K562 (cell line): ENCODE measurements around the gene ATXN7L2. TPM values are rescaled to one million over a fixed set of nuclear protein-coding genes. Genes with fewer than 3 reads are reported as not detected.

ENCODE experiments used
- CC2D1A ChIP-seq: fragments of 450-650 bp; IDR thresholded peaks from 2 replicates; pipeline ENCODE4 v1.6.1; 2017; ENCODE audit warnings: mild to moderate bottlenecking
- CGGBP1 ChIP-seq: fragments of 250-450 bp; sonication (Bioruptor Pico); IDR thresholded peaks from 2 replicates; pipeline ENCODE4 v1.9.0; 2021; ENCODE audit warnings: mild to moderate bottlenecking
- ETV1 ChIP-seq: fragments of 450-650 bp; conservative IDR thresholded peaks from 2 replicates; pipeline ENCODE4 v1.6.1; 2016; ENCODE audit warnings: missing genetic modification characterization, control low read depth, low read depth, missing compliant biosample characterization
- FOS ChIP-seq: IDR thresholded peaks from 3 replicates; pipeline ENCODE4 v1.6.1; 2011; ENCODE audit not compliant: insufficient read length; ENCODE audit errors: extremely low read depth
- FOXK1 ChIP-seq: sonication (generic); formaldehyde crosslinking; IDR thresholded peaks from 2 replicates; pipeline ENCODE4 v1.8.0; 2022; ENCODE audit warnings: missing genetic modification reagents, mild to moderate bottlenecking, borderline replicate concordance
- KLF6 ChIP-seq: fragments of 250-450 bp; sonication (Bioruptor Pico); IDR thresholded peaks from 2 replicates; pipeline ENCODE4 v1.4.0; 2020; ENCODE audit warnings: mild to moderate bottlenecking, moderate library complexity, borderline replicate concordance
- MBD2 ChIP-seq: sonication (generic); IDR thresholded peaks from 2 replicates; pipeline ENCODE4 v1.6.1; 2016; ENCODE audit warnings: low read depth, borderline replicate concordance
- NFATC3 ChIP-seq: fragments of 450-650 bp; IDR thresholded peaks from 2 replicates; pipeline ENCODE4 v1.6.1; 2017; ENCODE audit warnings: mild to moderate bottlenecking
- RBM25 ChIP-seq: fragments of 200-400 bp; formaldehyde crosslinking; IDR thresholded peaks from 2 replicates; pipeline ENCODE4 v1.6.1; 2018; ENCODE audit warnings: low read length, low read depth, moderate library complexity; ENCODE audit not compliant: severe bottlenecking
- U2AF2 ChIP-seq: fragments of 200-400 bp; formaldehyde crosslinking; optimal IDR thresholded peaks from 2 replicates; pipeline ENCODE3; 2017; ENCODE audit warnings: low read depth, mild to moderate bottlenecking, low read length
- ZNF140 ChIP-seq: fragments of 250-450 bp; sonication (Bioruptor Pico); IDR thresholded peaks from 2 replicates; pipeline ENCODE4 v1.8.0; 2021; ENCODE audit warnings: moderate library complexity, mild to moderate bottlenecking, inconsistent platforms
- ZNF23 ChIP-seq: fragments of 250-450 bp; sonication (Bioruptor Pico); IDR thresholded peaks from 2 replicates; pipeline ENCODE4 v1.4.0; 2020; ENCODE audit warnings: mild to moderate bottlenecking
- ZNF24 ChIP-seq: fragments of 450-650 bp; IDR thresholded peaks from 2 replicates; pipeline ENCODE4 v1.6.1; 2016
- ZNF274 ChIP-seq: IDR thresholded peaks from 2 replicates; pipeline ENCODE4 v1.6.1; 2011; ENCODE audit warnings: low read depth, mild to moderate bottlenecking, low read length, moderate library complexity, borderline replicate concordance
- ZNF644 ChIP-seq: fragments of 200-800 bp; sonication (Bioruptor generic); IDR thresholded peaks from 2 replicates; pipeline ENCODE4 v1.6.1; 2016; ENCODE audit warnings: low read depth, missing genetic modification characterization, missing compliant biosample characterization
- ZNF764 ChIP-seq: fragments of 250-450 bp; sonication (Bioruptor Pico); IDR thresholded peaks from 2 replicates; pipeline ENCODE4 v1.4.0; 2020; ENCODE audit warnings: low read depth, mild to moderate bottlenecking, moderate library complexity
- polyA plus RNA-seq, 8 experiments: library from polyadenylated mRNA; depleted of rRNA in 4 of 8; stranded (reverse) in 5 of 8; unstranded in 3 of 8; fragments of >200 nt; fragmentation: Nextera tagmentation in 2 of 8; fragmentation: Illumina TruSeq in 1 of 8; extraction: Ambion mirVana in 2 of 8; extraction: Trizol in 1 of 8; gene quantifications; 2 replicates each; pipeline versions ENCODE4 v1.2.1 to v1.2.3, GENCODE V29; 2011 to 2014; ENCODE audit warnings: inconsistent platforms in 1 of 8, missing spikeins in 1 of 8
- total RNA-seq, 7 experiments: library from RNA; depleted of rRNA in 6 of 7; stranded (reverse); fragments of >200 nt in 6 of 7; fragmentation: Illumina TruSeq in 2 of 7; extraction: Trizol in 2 of 7; gene quantifications; 2 replicates each; pipeline versions ENCODE4 v1.2.1 to v1.2.3, GENCODE V29; 2011 to 2021; ENCODE audit warnings: low replicate concordance in 1 of 7
- TF ChIP-seq, protein P1 (sequence below), 2 experiments: fragments of 450-650 bp in 1 of 2; sonication (generic) in 1 of 2; formaldehyde crosslinking in 1 of 2; IDR thresholded peaks; 2 replicates each; pipeline versions ENCODE4 v1.7.1 to v1.9.0; 2016 to 2022; ENCODE audit warnings: inconsistent platforms in 1 of 2, mild to moderate bottlenecking in 1 of 2, missing genetic modification reagents in 1 of 2
- TF ChIP-seq, protein P2 (sequence below): sonication (generic); formaldehyde crosslinking; IDR thresholded peaks from 2 replicates; pipeline ENCODE4 v1.8.0; 2022; ENCODE audit warnings: mild to moderate bottlenecking, missing genetic modification reagents

Gene ATXN7L2
- total and polyA plus RNA-seq, 9 of the 15 experiments (the other 6 are each of a cell fraction or from before 2014, with no cell fraction given) = 0.21 to 10.4 (median 5.8) TPM

DNA sequence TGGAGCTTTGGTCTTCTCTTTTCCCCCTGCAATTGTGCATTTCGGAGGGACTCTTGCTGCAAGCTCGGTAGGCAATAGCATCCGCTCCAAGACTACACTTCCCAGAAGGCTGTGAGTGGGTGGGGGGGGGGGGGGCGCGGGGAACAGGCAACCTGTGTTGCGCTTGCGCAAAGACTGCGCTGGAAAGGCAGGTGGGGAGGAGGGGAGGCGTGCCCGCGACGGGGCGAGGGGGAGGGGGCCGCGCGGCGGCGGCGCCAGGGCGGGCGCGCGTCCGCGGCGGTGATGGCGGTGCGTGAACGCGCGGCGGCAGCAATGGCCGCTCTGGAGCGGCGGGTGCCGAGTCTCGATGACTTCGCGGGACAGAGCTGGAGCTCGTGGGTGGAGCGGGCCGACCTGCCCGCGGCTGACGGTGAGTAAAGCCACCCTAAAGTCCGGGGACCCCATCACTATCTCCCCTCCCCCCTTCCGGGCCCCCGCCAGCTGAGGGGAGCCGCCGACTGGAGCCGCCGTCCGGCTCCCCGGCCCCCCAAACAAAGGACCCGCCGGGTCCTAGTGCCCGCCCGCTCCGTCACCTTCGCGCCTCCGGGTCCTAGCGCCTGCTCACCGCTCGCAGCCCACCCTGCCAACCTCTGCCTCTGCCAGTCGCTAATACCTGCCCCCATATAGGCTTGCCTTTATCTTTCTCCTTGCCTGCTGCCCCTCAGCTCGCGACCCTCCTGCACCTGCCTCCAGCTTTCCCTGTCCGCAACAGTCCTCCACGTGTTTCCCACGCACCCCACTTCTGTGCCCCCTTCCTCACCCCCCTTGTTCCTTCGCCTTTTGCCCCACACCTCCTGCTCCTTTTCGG is at the start of gene ATXN7L2 (continued):
- TF ChIP-seq CC2D1A (peak; percentile 92), FOXK1 (CRISPR knock-in tag) (no peak), ZNF644 (peak; percentile 94), ETV1 (tag) (peak; percentile 60; the same call in 1 of the 2 replicates), ZNF764 (CRISPR knock-in tag) (no peak), CGGBP1 (peak; percentile 40; the same call in 1 of the 2 replicates), NFATC3 (no peak), KLF6 (peak; percentile 40; the same call in 1 of the 2 replicates), ZNF23 (no peak), ZNF140 (no peak), ZNF274 (no peak), MBD2 (peak; percentile 54; the same call in 1 of the 2 replicates), RBM25 (peak; percentile 66), U2AF2 (no peak), FOS (no peak), ZNF24 (0 out of 2 replicates have a peak, but pooled peaks have one; percentile 52)
- TF ChIP-seq, protein P1, sequence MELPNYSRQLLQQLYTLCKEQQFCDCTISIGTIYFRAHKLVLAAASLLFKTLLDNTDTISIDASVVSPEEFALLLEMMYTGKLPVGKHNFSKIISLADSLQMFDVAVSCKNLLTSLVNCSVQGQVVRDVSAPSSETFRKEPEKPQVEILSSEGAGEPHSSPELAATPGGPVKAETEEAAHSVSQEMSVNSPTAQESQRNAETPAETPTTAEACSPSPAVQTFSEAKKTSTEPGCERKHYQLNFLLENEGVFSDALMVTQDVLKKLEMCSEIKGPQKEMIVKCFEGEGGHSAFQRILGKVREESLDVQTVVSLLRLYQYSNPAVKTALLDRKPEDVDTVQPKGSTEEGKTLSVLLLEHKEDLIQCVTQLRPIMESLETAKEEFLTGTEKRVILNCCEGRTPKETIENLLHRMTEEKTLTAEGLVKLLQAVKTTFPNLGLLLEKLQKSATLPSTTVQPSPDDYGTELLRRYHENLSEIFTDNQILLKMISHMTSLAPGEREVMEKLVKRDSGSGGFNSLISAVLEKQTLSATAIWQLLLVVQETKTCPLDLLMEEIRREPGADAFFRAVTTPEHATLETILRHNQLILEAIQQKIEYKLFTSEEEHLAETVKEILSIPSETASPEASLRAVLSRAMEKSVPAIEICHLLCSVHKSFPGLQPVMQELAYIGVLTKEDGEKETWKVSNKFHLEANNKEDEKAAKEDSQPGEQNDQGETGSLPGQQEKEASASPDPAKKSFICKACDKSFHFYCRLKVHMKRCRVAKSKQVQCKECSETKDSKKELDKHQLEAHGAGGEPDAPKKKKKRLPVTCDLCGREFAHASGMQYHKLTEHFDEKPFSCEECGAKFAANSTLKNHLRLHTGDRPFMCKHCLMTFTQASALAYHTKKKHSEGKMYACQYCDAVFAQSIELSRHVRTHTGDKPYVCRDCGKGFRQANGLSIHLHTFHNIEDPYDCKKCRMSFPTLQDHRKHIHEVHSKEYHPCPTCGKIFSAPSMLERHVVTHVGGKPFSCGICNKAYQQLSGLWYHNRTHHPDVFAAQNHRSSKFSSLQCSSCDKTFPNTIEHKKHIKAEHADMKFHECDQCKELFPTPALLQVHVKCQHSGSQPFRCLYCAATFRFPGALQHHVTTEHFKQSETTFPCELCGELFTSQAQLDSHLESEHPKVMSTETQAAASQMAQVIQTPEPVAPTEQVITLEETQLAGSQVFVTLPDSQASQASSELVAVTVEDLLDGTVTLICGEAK (IDR thresholded peaks at IDR 0.05) = peak; percentile 78
- TF ChIP-seq, protein P1 (CRISPR knock-in tag; IDR thresholded peaks at IDR 0.05) = peak; percentile 35; the same call in 1 of the 2 replicates
- TF ChIP-seq, protein P2, sequence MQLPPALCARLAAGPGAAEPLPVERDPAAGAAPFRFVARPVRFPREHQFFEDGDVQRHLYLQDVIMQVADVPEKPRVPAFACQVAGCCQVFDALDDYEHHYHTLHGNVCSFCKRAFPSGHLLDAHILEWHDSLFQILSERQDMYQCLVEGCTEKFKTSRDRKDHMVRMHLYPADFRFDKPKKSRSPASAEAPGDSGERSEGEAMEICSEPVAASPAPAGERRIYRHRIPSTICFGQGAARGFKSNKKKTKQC (CRISPR knock-in tag) = peak; percentile 94; the same call in 1 of the 2 replicates
